ENCODE measurements around the gene NCKAP5. TPM values are rescaled to one million over a fixed set of nuclear protein-coding genes. Genes with fewer than 3 reads are reported as not detected.

Gene NCKAP5
- total and polyA plus RNA-seq, 4 donors, result 0.57 to 2.8 (median 2.4) TPM

DNA sequence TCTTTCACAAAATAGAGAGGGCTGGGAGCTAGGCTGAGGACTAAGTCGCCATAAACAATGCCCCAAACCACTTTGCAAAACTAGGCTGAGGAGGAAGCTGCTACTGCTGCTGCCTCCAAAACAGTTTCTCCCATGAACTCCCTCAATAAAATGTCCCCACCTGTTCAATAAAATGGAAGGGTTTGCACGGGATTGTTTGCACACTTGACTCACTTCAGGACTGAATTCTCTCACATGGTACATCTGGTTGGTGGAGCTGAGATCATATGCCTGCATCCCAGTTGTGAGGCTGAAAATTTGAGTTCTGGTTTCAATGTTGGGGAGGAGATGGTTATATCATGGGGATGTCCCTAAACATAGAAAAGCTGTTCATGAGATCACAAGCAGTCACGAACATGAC, 26.5 kb downstream of the NCKAP5 start:
- Histone ChIP-seq H3K9ac (ENCODE audit: low read depth in 1 of 2, low read length in 2 of 2) (no peak overlapping the region), H3K27me3 (ENCODE audit: control insufficient read depth in 4 of 4, insufficient read depth in 4 of 4, low read length in 3 of 4) (no peaks in the 10 kb centered on the region), H3K36me3 (ENCODE audit: control insufficient read depth in 4 of 4, insufficient read depth in 3 of 4, low read depth in 1 of 4, low read length in 3 of 4) (no peaks in the 10 kb centered on the region), H3K27ac (ENCODE audit: low read depth in 1 of 2, low read length in 2 of 2) (no peak overlapping the region), H3K9me3 (ENCODE audit: control insufficient read depth in 4 of 4, low read length in 3 of 4) (peaks cover 0 to 5% (median 0%) of the 10 kb centered on the region in 4 donors), H3K4me3 (ENCODE audit: low read depth in 1 of 3, low read length in 3 of 3) (no peak overlapping the region), H3K4me1 (ENCODE audit: control insufficient read depth in 4 of 4, insufficient read depth in 4 of 4, low read length in 3 of 4) (no peaks in the 10 kb centered on the region)
- TF ChIP-seq, protein P1, sequence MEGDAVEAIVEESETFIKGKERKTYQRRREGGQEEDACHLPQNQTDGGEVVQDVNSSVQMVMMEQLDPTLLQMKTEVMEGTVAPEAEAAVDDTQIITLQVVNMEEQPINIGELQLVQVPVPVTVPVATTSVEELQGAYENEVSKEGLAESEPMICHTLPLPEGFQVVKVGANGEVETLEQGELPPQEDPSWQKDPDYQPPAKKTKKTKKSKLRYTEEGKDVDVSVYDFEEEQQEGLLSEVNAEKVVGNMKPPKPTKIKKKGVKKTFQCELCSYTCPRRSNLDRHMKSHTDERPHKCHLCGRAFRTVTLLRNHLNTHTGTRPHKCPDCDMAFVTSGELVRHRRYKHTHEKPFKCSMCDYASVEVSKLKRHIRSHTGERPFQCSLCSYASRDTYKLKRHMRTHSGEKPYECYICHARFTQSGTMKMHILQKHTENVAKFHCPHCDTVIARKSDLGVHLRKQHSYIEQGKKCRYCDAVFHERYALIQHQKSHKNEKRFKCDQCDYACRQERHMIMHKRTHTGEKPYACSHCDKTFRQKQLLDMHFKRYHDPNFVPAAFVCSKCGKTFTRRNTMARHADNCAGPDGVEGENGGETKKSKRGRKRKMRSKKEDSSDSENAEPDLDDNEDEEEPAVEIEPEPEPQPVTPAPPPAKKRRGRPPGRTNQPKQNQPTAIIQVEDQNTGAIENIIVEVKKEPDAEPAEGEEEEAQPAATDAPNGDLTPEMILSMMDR (IDR thresholded peaks at IDR 0.05; ENCODE audit: low read depth, low read length, missing input control), result no peak
- TF ChIP-seq, protein P2, sequence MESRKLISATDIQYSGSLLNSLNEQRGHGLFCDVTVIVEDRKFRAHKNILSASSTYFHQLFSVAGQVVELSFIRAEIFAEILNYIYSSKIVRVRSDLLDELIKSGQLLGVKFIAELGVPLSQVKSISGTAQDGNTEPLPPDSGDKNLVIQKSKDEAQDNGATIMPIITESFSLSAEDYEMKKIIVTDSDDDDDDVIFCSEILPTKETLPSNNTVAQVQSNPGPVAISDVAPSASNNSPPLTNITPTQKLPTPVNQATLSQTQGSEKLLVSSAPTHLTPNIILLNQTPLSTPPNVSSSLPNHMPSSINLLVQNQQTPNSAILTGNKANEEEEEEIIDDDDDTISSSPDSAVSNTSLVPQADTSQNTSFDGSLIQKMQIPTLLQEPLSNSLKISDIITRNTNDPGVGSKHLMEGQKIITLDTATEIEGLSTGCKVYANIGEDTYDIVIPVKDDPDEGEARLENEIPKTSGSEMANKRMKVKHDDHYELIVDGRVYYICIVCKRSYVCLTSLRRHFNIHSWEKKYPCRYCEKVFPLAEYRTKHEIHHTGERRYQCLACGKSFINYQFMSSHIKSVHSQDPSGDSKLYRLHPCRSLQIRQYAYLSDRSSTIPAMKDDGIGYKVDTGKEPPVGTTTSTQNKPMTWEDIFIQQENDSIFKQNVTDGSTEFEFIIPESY (IDR thresholded peaks at IDR 0.05), result no peak
- TF ChIP-seq RAD21 (IDR thresholded peaks at IDR 0.05) (no peak), GABPA (IDR thresholded peaks at IDR 0.05 in 1 of 2, conservative IDR thresholded peaks at IDR 0.05 in 1 of 2) (no peak), YY1 (IDR thresholded peaks at IDR 0.05) (no peak), EGR1 (IDR thresholded peaks at IDR 0.05; ENCODE audit: low read depth in 2 of 2) (no peak), NR2F2 (IDR thresholded peaks at IDR 0.05) (no peak), TAF1 (conservative IDR thresholded peaks at IDR 0.05) (no peak), SP1 (IDR thresholded peaks at IDR 0.05) (no peak)
- TF ChIP-seq, protein P3, sequence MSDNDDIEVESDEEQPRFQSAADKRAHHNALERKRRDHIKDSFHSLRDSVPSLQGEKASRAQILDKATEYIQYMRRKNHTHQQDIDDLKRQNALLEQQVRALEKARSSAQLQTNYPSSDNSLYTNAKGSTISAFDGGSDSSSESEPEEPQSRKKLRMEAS (IDR thresholded peaks at IDR 0.05), result no peak
- TF ChIP-seq, protein P4, sequence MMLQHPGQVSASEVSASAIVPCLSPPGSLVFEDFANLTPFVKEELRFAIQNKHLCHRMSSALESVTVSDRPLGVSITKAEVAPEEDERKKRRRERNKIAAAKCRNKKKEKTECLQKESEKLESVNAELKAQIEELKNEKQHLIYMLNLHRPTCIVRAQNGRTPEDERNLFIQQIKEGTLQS (IDR thresholded peaks at IDR 0.05), result no peak
- 84% methylated on average over 3 of the region's 3 CpGs for WGBS
- no peak for DNase-seq (ENCODE audit: low spot score)

DNA sequence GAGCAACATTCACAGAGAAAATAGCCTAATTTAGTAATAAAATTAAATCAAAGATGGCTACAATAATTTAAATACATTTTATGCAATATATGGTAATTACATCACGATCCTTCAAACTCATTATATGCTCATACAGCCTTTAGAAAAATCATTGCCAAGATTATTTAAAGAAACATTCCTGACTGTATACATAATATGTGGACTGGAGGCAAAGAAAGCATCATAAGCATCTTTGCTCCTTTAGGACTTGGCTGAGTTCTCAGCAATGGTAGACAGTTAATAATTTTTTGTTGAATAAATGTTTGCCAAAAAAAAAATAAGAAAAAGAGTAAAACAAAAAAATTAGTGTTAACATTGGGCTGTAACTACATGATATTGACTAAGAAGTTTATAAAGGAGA, 26.9 kb downstream of the NCKAP5 start:
- 76% methylated on average over 1 of the region's 1 CpG for WGBS
- TF ChIP-seq EGR1 (IDR thresholded peaks at IDR 0.05; ENCODE audit: low read depth in 2 of 2), result no peak
- TF ChIP-seq TAF1 (conservative IDR thresholded peaks at IDR 0.05), result no peak
- TF ChIP-seq RAD21 (IDR thresholded peaks at IDR 0.05), result no peak
- Histone ChIP-seq H3K9me3 (ENCODE audit: control insufficient read depth in 4 of 4, low read length in 3 of 4) (peaks cover 0 to 5% (median 0%) of the 10 kb centered on the region in 4 donors), H3K36me3 (ENCODE audit: control insufficient read depth in 4 of 4, insufficient read depth in 3 of 4, low read depth in 1 of 4, low read length in 3 of 4) (no peaks in the 10 kb centered on the region), H3K4me1 (ENCODE audit: control insufficient read depth in 4 of 4, insufficient read depth in 4 of 4, low read length in 3 of 4) (no peaks in the 10 kb centered on the region), H3K27ac (ENCODE audit: low read depth in 1 of 2, low read length in 2 of 2) (no peak overlapping the region), H3K9ac (ENCODE audit: low read depth in 1 of 2, low read length in 2 of 2) (no peak overlapping the region), H3K4me3 (ENCODE audit: low read depth in 1 of 3, low read length in 3 of 3) (no peak overlapping the region), H3K27me3 (ENCODE audit: control insufficient read depth in 4 of 4, insufficient read depth in 4 of 4, low read length in 3 of 4) (no peaks in the 10 kb centered on the region)
- no peak for DNase-seq (ENCODE audit: low spot score)

DNA sequence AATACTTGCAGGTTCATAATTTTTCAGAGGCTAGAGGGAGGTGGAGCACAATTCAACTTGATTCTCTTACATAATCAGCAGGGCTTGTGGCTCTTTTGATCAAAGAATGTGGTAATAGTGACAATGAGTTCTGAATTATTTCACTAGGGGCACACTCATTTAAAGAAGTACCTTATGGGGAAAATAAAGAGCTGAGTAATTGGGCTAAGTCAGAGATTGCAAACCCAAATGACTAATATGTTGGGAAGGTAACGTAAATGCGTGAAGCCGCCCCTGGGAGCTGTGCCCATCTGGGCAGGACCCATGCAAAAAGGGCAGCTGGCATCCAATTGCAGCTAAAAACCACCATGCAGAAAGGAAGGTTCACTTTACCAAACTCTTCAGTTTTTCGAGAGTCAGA, 35.3 kb downstream of the NCKAP5 start:
- DNase-seq (ENCODE audit: low spot score), result no peak
- no peak overlapping the region for H3K27ac ChIP-seq (ENCODE audit: low read depth in 1 of 2, low read length in 2 of 2)
- no peak for TF ChIP-seq RXRA (IDR thresholded peaks at IDR 0.05)
- no peak for TF ChIP-seq HNF4G (IDR thresholded peaks at IDR 0.05)
- TF ChIP-seq, protein P4 (IDR thresholded peaks at IDR 0.05), result no peak
- TF ChIP-seq NR2F2 (IDR thresholded peaks at IDR 0.05), result no peak
- TF ChIP-seq YY1 (IDR thresholded peaks at IDR 0.05), result no peak
- TF ChIP-seq, protein P2 (IDR thresholded peaks at IDR 0.05), result no peak
- TF ChIP-seq, protein P5, sequence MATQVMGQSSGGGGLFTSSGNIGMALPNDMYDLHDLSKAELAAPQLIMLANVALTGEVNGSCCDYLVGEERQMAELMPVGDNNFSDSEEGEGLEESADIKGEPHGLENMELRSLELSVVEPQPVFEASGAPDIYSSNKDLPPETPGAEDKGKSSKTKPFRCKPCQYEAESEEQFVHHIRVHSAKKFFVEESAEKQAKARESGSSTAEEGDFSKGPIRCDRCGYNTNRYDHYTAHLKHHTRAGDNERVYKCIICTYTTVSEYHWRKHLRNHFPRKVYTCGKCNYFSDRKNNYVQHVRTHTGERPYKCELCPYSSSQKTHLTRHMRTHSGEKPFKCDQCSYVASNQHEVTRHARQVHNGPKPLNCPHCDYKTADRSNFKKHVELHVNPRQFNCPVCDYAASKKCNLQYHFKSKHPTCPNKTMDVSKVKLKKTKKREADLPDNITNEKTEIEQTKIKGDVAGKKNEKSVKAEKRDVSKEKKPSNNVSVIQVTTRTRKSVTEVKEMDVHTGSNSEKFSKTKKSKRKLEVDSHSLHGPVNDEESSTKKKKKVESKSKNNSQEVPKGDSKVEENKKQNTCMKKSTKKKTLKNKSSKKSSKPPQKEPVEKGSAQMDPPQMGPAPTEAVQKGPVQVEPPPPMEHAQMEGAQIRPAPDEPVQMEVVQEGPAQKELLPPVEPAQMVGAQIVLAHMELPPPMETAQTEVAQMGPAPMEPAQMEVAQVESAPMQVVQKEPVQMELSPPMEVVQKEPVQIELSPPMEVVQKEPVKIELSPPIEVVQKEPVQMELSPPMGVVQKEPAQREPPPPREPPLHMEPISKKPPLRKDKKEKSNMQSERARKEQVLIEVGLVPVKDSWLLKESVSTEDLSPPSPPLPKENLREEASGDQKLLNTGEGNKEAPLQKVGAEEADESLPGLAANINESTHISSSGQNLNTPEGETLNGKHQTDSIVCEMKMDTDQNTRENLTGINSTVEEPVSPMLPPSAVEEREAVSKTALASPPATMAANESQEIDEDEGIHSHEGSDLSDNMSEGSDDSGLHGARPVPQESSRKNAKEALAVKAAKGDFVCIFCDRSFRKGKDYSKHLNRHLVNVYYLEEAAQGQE (IDR thresholded peaks at IDR 0.05), result no peak
- TF ChIP-seq SP1 (IDR thresholded peaks at IDR 0.05), result no peak
- TF ChIP-seq HNF4A (conservative IDR thresholded peaks at IDR 0.05), result no peak
- no peak for TF ChIP-seq EGR1 (IDR thresholded peaks at IDR 0.05; ENCODE audit: low read depth in 2 of 2)
- H3K4me3 ChIP-seq (ENCODE audit: low read depth in 1 of 3, low read length in 3 of 3), result no peak overlapping the region
- H3K9me3 ChIP-seq (ENCODE audit: control insufficient read depth in 4 of 4, low read length in 3 of 4), result no peaks in the 10 kb centered on the region
- H3K36me3 ChIP-seq (ENCODE audit: control insufficient read depth in 4 of 4, insufficient read depth in 3 of 4, low read depth in 1 of 4, low read length in 3 of 4), result no peaks in the 10 kb centered on the region
- 97% methylated on average over 4 of the region's 4 CpGs for WGBS
- no peaks in the 10 kb centered on the region for H3K4me1 ChIP-seq (ENCODE audit: control insufficient read depth in 4 of 4, insufficient read depth in 4 of 4, low read length in 3 of 4)
- no peaks in the 10 kb centered on the region for H3K27me3 ChIP-seq (ENCODE audit: control insufficient read depth in 4 of 4, insufficient read depth in 4 of 4, low read length in 3 of 4)
- H3K9ac ChIP-seq (ENCODE audit: low read depth in 1 of 2, low read length in 2 of 2), result no peak overlapping the region
